Measurements from ENCODE around the gene GPS1. TPM values are rescaled to one million over a fixed set of nuclear protein-coding genes. Genes with fewer than 3 reads are reported as not detected.
A peak's percentile ranks its signal among the peaks of the same experiment; 100 is the strongest.

The GPS1 gene
- total RNA-seq, 1 donor from 2014 or later: 102 TPM

- no peaks in the 10 kb centered on the region for H3K27me3 Mint-ChIP-seq (ENCODE audit: low read depth, unreplicated experiment)
- no peaks in the 10 kb centered on the region for H3K36me3 Mint-ChIP-seq (ENCODE audit: low read depth, unreplicated experiment)
- FAIRE-seq (no peak), DNase-seq (ENCODE audit: low read depth) (peak; percentile 85)
- peak within 1 kb of the TSS; percentile 70 for H3K4me3 ChIP-seq (ENCODE audit: insufficient read depth, low read depth, low read length)
- peaks cover under 1% of the 10 kb centered on the region for H3K36me3 ChIP-seq (ENCODE audit: insufficient read depth, low read length)
- H3K4me2 ChIP-seq (ENCODE audit: low read length): peak within 1 kb of the TSS; percentile 99
- peaks cover 43% of the 10 kb centered on the region for H3K79me2 ChIP-seq (ENCODE audit: insufficient read depth, low read length)
- H3K27me3 ChIP-seq (ENCODE audit: insufficient read depth, low read length): no peaks in the 10 kb centered on the region
- H3K27ac ChIP-seq (ENCODE audit: low read depth, low read length): peak within 1 kb of the TSS; percentile 90
- TF ChIP-seq EZH2 (IDR thresholded peaks at IDR 0.05; ENCODE audit: insufficient read depth, low read length): no peak
- TF ChIP-seq CTCF (IDR thresholded peaks at IDR 0.05; ENCODE audit: insufficient read depth, low read depth, low read length): no peak
- H3K9me3 Mint-ChIP-seq (ENCODE audit: unreplicated experiment): no peaks in the 10 kb centered on the region
- H3K4me1 ChIP-seq (ENCODE audit: insufficient read depth, low read length): peaks cover 28% of the 10 kb centered on the region
- H3K4me3 Mint-ChIP-seq (ENCODE audit: unreplicated experiment): peak within 1 kb of the TSS; percentile 77
- H2AFZ ChIP-seq (ENCODE audit: low read depth, low read length): peak within 1 kb of the TSS; percentile 78
- H4K20me1 ChIP-seq (ENCODE audit: insufficient read depth, low read length): peaks cover 33% of the 10 kb centered on the region
- H3K9me3 ChIP-seq (ENCODE audit: insufficient read depth, low read depth, low read length): no peaks in the 10 kb centered on the region
- H3K4me1 Mint-ChIP-seq (ENCODE audit: low read depth, unreplicated experiment): peaks cover 6% of the 10 kb centered on the region
- no peak within 1 kb of the TSS for H3K27ac Mint-ChIP-seq (ENCODE audit: unreplicated experiment)
- H3K9ac ChIP-seq (ENCODE audit: low read length): peak within 1 kb of the TSS; percentile 88
These were observed 46.7 kb downstream of the GPS1 start, which contains the start of gene FASN for GRCh38 chr17:82098169-82098938. FASN (minus strand) TSS chr17:82098236; CDS start chr17:82096445, 1,791 bp downstream.

GRCh38 chr17:82098939-82099763 is 47.5 kb downstream of the GPS1 start:
- H3K4me1 Mint-ChIP-seq (ENCODE audit: low read depth, unreplicated experiment): peaks cover 6% of the 10 kb centered on the region
- H3K9me3 Mint-ChIP-seq (ENCODE audit: unreplicated experiment): no peaks in the 10 kb centered on the region
- no peaks in the 10 kb centered on the region for H3K27me3 Mint-ChIP-seq (ENCODE audit: low read depth, unreplicated experiment)
- peaks cover 28% of the 10 kb centered on the region for H3K4me1 ChIP-seq (ENCODE audit: insufficient read depth, low read length)
- peak overlapping the region; percentile 90 for H3K27ac ChIP-seq (ENCODE audit: low read depth, low read length)
- no peak for TF ChIP-seq EZH2 (IDR thresholded peaks at IDR 0.05; ENCODE audit: insufficient read depth, low read length)
- no peaks in the 10 kb centered on the region for H3K9me3 ChIP-seq (ENCODE audit: insufficient read depth, low read depth, low read length)
- H3K27me3 ChIP-seq (ENCODE audit: insufficient read depth, low read length): no peaks in the 10 kb centered on the region
- peak overlapping the region; percentile 52 for H3K4me3 ChIP-seq (ENCODE audit: insufficient read depth, low read depth, low read length)
- peaks cover 35% of the 10 kb centered on the region for H3K79me2 ChIP-seq (ENCODE audit: insufficient read depth, low read length)
- peak overlapping the region; percentile 75 for H3K9ac ChIP-seq (ENCODE audit: low read length)
- H2AFZ ChIP-seq (ENCODE audit: low read depth, low read length): peak overlapping the region; percentile 71
- peak overlapping the region; percentile 82 for H3K4me3 Mint-ChIP-seq (ENCODE audit: unreplicated experiment)
- H3K36me3 Mint-ChIP-seq (ENCODE audit: low read depth, unreplicated experiment): no peaks in the 10 kb centered on the region
- peak overlapping the region; percentile 7 for H3K27ac Mint-ChIP-seq (ENCODE audit: unreplicated experiment)
- FAIRE-seq: no peak
- DNase-seq (ENCODE audit: low read depth): no peak
- H3K36me3 ChIP-seq (ENCODE audit: insufficient read depth, low read length): no peaks in the 10 kb centered on the region
- peaks cover 27% of the 10 kb centered on the region for H4K20me1 ChIP-seq (ENCODE audit: insufficient read depth, low read length)
- peak overlapping the region; percentile 89 for H3K4me2 ChIP-seq (ENCODE audit: low read length)

GRCh38 chr17:82100502-82101298 is 49.0 kb downstream of the GPS1 start:
- Mint-ChIP-seq H3K4me1 (ENCODE audit: low read depth, unreplicated experiment) (peaks cover 6% of the 10 kb centered on the region), H3K36me3 (ENCODE audit: low read depth, unreplicated experiment) (no peaks in the 10 kb centered on the region), H3K9me3 (ENCODE audit: unreplicated experiment) (no peaks in the 10 kb centered on the region), H3K4me3 (ENCODE audit: unreplicated experiment) (peak overlapping the region; percentile 40), H3K27me3 (ENCODE audit: low read depth, unreplicated experiment) (no peaks in the 10 kb centered on the region), H3K27ac (ENCODE audit: unreplicated experiment) (peak overlapping the region; percentile 92)
- Histone ChIP-seq H4K20me1 (ENCODE audit: insufficient read depth, low read length) (peaks cover 17% of the 10 kb centered on the region), H3K79me2 (ENCODE audit: insufficient read depth, low read length) (peaks cover 23% of the 10 kb centered on the region), H3K27me3 (ENCODE audit: insufficient read depth, low read length) (no peaks in the 10 kb centered on the region), H3K9me3 (ENCODE audit: insufficient read depth, low read depth, low read length) (no peaks in the 10 kb centered on the region), H3K4me2 (ENCODE audit: low read length) (no peak overlapping the region), H2AFZ (ENCODE audit: low read depth, low read length) (no peak overlapping the region), H3K4me3 (ENCODE audit: insufficient read depth, low read depth, low read length) (no peak overlapping the region), H3K36me3 (ENCODE audit: insufficient read depth, low read length) (no peaks in the 10 kb centered on the region), H3K9ac (ENCODE audit: low read length) (no peak overlapping the region), H3K4me1 (ENCODE audit: insufficient read depth, low read length) (peaks cover 25% of the 10 kb centered on the region), H3K27ac (ENCODE audit: low read depth, low read length) (no peak overlapping the region)
- no peak for FAIRE-seq
- no peak for DNase-seq (ENCODE audit: low read depth)
- no peak for TF ChIP-seq EZH2 (IDR thresholded peaks at IDR 0.05; ENCODE audit: insufficient read depth, low read length)
- no peak for TF ChIP-seq CTCF (IDR thresholded peaks at IDR 0.05; ENCODE audit: insufficient read depth, low read depth, low read length)
